KMS-11 (cell line): ENCODE data around the gene CLRN3.

Experiments used
- H2AFZ ChIP-seq: fragments of 200-600 bp; sonication (generic); 2 replicates; pipeline ENCODE4 v1.6.1; 2016; ENCODE audit warnings: antibody characterized with exemption, mixed run types, low read depth
- H3K27ac ChIP-seq: fragments of 200-600 bp; sonication (generic); 2 replicates; pipeline ENCODE4 v1.6.1; 2016; ENCODE audit warnings: mild to moderate bottlenecking, mixed run types
- H3K27me3 ChIP-seq: fragments of 200-600 bp; sonication (generic); 2 replicates; pipeline ENCODE4 v1.6.1; 2017; ENCODE audit warnings: mild to moderate bottlenecking, low read depth, mixed run types, moderate library complexity; ENCODE audit not compliant: insufficient read depth
- H3K36me3 ChIP-seq: fragments of 200-600 bp; sonication (generic); 2 replicates; pipeline ENCODE4 v1.6.1; 2017; ENCODE audit warnings: mild to moderate bottlenecking, mixed run types; ENCODE audit not compliant: insufficient read depth
- H3K4me1 ChIP-seq: fragments of 200-600 bp; sonication (generic); 2 replicates; pipeline ENCODE4 v1.6.1; 2016; ENCODE audit warnings: mild to moderate bottlenecking, low read depth, mixed run types; ENCODE audit not compliant: poor library complexity, severe bottlenecking
- H3K4me2 ChIP-seq: fragments of 200-600 bp; sonication (generic); 2 replicates; pipeline ENCODE4 v1.7.0; 2016; ENCODE audit warnings: mild to moderate bottlenecking, mixed run types
- H3K4me3 ChIP-seq: fragments of 200-600 bp; sonication (generic); IDR thresholded peaks from 2 replicates; pipeline ENCODE4 v1.6.1; 2017; ENCODE audit warnings: low read depth, low read length, mixed read lengths; ENCODE audit not compliant: insufficient read depth
- H3K79me2 ChIP-seq: fragments of 200-600 bp; sonication (generic); 2 replicates; pipeline ENCODE4 v1.6.1; 2016; ENCODE audit warnings: low read depth, mixed run types; ENCODE audit not compliant: insufficient read depth
- H3K9ac ChIP-seq: fragments of 200-600 bp; sonication (generic); 2 replicates; pipeline ENCODE4 v1.6.1; 2016; ENCODE audit warnings: mild to moderate bottlenecking, mixed run types
- H4K20me1 ChIP-seq: fragments of 200-600 bp; sonication (generic); 2 replicates; pipeline ENCODE4 v1.6.1; 2016; ENCODE audit warnings: mild to moderate bottlenecking, mixed run types; ENCODE audit not compliant: insufficient read depth
- TF ChIP-seq, protein P1 (sequence below): fragments of 200-600 bp; sonication (generic); conservative IDR thresholded peaks from 2 replicates; pipeline ENCODE4 v1.6.1; 2017; ENCODE audit warnings: low read depth, mild to moderate bottlenecking, antibody characterized with exemption, low read length, moderate library complexity, mixed read lengths

CLRN3 gene

DNA sequence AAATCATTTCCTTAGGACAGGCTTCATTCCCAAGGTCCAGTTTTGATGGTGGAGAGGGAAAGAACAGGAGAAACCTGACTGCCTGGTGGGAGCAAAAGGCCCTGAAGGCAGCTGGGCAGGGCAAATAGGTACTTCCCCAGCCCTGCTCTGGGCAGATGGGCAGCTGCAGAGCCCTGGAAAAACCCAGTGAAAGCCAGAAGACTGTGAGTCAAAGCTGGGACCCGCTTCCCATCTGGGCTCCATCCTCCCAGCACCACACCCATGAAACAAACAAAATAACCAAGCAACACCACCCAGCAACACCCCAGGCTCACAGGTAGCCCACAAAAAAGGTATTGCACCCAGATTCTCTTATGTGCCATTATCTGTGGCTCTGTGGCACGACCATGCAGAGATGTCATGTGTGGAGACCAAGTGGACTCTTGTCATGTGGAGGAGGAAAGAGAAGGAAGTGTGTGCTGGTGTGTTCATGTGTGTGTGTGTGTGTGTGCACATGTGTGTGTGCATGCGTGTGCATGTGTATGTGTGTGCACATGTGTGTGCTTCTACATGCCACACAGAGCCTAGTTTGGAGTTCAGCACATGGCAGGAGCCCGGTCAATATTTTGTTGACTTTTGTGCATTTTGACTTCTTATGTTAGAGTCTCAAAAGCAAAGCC lies 9.8 kb downstream of the CLRN3 start:
- Histone ChIP-seq H3K79me2 (no peaks in the 10 kb centered on the region), H3K9ac (no peak overlapping the region), H2AFZ (no peak overlapping the region), H3K27me3 (no peaks in the 10 kb centered on the region), H3K4me3 (no peak overlapping the region), H3K27ac (no peak overlapping the region), H3K4me2 (no peak overlapping the region), H3K4me1 (no peaks in the 10 kb centered on the region), H4K20me1 (no peaks in the 10 kb centered on the region), H3K36me3 (no peaks in the 10 kb centered on the region)
- TF ChIP-seq, protein P1, sequence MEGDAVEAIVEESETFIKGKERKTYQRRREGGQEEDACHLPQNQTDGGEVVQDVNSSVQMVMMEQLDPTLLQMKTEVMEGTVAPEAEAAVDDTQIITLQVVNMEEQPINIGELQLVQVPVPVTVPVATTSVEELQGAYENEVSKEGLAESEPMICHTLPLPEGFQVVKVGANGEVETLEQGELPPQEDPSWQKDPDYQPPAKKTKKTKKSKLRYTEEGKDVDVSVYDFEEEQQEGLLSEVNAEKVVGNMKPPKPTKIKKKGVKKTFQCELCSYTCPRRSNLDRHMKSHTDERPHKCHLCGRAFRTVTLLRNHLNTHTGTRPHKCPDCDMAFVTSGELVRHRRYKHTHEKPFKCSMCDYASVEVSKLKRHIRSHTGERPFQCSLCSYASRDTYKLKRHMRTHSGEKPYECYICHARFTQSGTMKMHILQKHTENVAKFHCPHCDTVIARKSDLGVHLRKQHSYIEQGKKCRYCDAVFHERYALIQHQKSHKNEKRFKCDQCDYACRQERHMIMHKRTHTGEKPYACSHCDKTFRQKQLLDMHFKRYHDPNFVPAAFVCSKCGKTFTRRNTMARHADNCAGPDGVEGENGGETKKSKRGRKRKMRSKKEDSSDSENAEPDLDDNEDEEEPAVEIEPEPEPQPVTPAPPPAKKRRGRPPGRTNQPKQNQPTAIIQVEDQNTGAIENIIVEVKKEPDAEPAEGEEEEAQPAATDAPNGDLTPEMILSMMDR: no peak

DNA sequence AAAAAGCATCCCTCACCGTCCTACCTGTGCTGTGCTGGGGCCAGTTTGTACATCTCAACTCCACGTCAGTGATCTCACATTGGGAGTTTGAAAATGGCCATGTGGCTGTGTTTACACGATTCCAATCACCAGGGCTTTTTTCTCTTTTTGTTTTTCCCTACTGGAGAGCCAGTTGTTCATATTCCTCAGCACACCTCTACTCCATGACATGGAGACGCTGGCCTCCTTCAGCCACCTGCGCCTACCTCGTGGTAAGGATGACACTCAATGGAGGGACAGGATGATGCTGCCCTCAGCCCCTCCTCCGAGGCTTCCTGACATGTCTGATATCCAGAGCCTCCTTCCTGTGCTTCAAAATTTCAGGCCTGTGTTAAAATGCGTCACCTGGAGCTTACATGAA lies 10.3 kb downstream of the CLRN3 start:
- no peak overlapping the region for H3K4me2 ChIP-seq
- no peak overlapping the region for H3K9ac ChIP-seq
- no peaks in the 10 kb centered on the region for H3K79me2 ChIP-seq
- H3K36me3 ChIP-seq: no peaks in the 10 kb centered on the region
- no peaks in the 10 kb centered on the region for H4K20me1 ChIP-seq
- H3K27ac ChIP-seq: no peak overlapping the region
- TF ChIP-seq, protein P1: no peak
- H3K27me3 ChIP-seq: no peaks in the 10 kb centered on the region
- no peaks in the 10 kb centered on the region for H3K4me1 ChIP-seq
- H2AFZ ChIP-seq: no peak overlapping the region
- no peak overlapping the region for H3K4me3 ChIP-seq

DNA sequence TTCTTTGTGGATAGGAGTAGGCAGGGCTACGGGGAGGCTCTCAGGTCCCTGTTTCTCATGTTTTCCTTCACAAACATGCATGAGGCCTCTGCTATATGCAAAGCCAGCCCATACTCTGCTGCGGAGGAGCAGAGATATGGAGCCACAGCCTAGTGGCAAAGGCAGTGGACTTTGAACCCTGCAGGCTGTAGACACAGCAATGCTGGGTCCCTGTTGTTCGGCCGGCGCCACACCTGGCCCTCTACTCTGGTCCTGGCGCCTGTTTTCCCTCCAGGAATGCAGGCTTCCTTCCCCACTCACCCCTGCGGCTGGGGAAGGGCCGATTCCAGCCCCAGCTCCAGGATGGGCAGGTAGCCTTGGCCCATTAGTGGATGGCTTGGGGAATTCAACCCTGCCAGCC lies 11.5 kb downstream of the CLRN3 start:
- Histone ChIP-seq H2AFZ (no peak overlapping the region), H3K4me3 (no peak overlapping the region), H3K79me2 (no peaks in the 10 kb centered on the region), H3K27ac (no peak overlapping the region), H3K9ac (no peak overlapping the region), H3K36me3 (no peaks in the 10 kb centered on the region), H3K4me1 (no peaks in the 10 kb centered on the region), H3K27me3 (no peaks in the 10 kb centered on the region), H3K4me2 (no peak overlapping the region), H4K20me1 (no peaks in the 10 kb centered on the region)
- TF ChIP-seq, protein P1: no peak

DNA sequence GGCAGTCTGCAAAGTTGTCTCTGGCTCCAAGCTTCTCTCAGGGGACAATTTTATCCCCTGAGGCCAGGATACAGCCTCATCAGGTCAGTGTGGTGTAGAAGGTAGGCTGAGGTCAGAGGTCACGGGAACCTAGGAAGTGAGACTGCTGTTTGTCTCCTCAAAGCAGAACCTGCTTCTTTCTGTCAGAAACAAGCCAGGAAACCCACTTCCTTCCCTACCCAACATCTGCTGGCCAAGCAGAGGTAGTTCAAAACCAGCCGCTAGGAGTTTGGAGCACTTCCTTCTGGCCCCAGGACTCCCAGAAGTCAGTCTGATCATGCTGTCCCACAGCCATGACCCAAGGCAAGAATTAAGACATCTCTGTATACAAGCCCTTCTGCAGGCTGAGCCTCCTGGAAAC lies 12.2 kb downstream of the CLRN3 start:
- Histone ChIP-seq H3K36me3 (no peaks in the 10 kb centered on the region), H3K9ac (no peak overlapping the region), H4K20me1 (no peaks in the 10 kb centered on the region), H3K27me3 (no peaks in the 10 kb centered on the region), H3K27ac (no peak overlapping the region), H2AFZ (no peak overlapping the region), H3K4me3 (no peak overlapping the region), H3K4me1 (no peaks in the 10 kb centered on the region), H3K4me2 (no peak overlapping the region), H3K79me2 (no peaks in the 10 kb centered on the region)
- TF ChIP-seq, protein P1: no peak
